Psoas muscle (tissue), 8 donors: ENCODE data around the gene HIPK1. TPM values are rescaled to one million over a fixed set of nuclear protein-coding genes. Genes with fewer than 3 reads are reported as not detected.

Experiments
- ATAC-seq, 4 donors: fragments of 200-7000 bp; cut with Tn5 transposase; one replicate each; pipeline ENCODE4 v1.9.1; 2020; ENCODE audit warnings: moderate library complexity in 3 of 4, mild to moderate bottlenecking in 2 of 4
- DNase-seq, 2 donors: peaks; one replicate each; pipeline ENCODE4 v3.0.0-alpha.2; 2020
- H3K27ac ChIP-seq: fragments of 200-600 bp; one replicate; pipeline ENCODE4 v1.8.0; 2022
- H3K27me3 ChIP-seq, 3 donors: fragments of 200-600 bp in 1 of 3; one replicate each; pipeline versions ENCODE4 v1.6.1 to v1.8.0; 2013 to 2022; ENCODE audit warnings: low read length in 2 of 3, mild to moderate bottlenecking in 2 of 3, moderate library complexity in 1 of 3; ENCODE audit not compliant: insufficient read depth in 3 of 3
- H3K36me3 ChIP-seq, 2 donors: fragments of 200-600 bp in 1 of 2; one replicate each; pipeline versions ENCODE4 v1.6.1 to v1.8.0; 2013 to 2022; ENCODE audit warnings: low read depth in 1 of 2, mild to moderate bottlenecking in 1 of 2, moderate library complexity in 1 of 2; ENCODE audit not compliant: insufficient read depth in 1 of 2
- H3K4me1 ChIP-seq: fragments of 200-600 bp; one replicate; pipeline ENCODE4 v1.8.0; 2022
- H3K4me3 ChIP-seq: fragments of 200-600 bp; one replicate; pipeline ENCODE4 v1.8.0; 2022; ENCODE audit warnings: mild to moderate bottlenecking
- H3K9me3 ChIP-seq: fragments of 200-600 bp; one replicate; pipeline ENCODE4 v1.8.0; 2022
- CTCF ChIP-seq: fragments of 200-600 bp; IDR thresholded peaks from one replicate; pipeline ENCODE4 v1.8.0; 2022; ENCODE audit warnings: antibody characterized with exemption
- WGBS, 3 donors: extraction: QIAGEN DNeasy Blood & Tissue Kit; methylation state at CpG; one replicate each; pipeline versions ENCODE4 v1.1.6 to v1.1.7; 2013; 5-methylcytosine and 5-hydroxymethylcytosine counted together
- intact Hi-C, 2 donors: fragments of 100-400 bp; cut with DNase I; formaldehyde crosslinking; loops; one replicate each; pipeline versions ENCODE4 v1.11.0 to v1.14.2; 2022
- polyA plus RNA-seq, 3 donors: library from polyadenylated mRNA; stranded (reverse); fragments of 200-250 nt; gene quantifications; one replicate each; pipeline ENCODE4 v1.2.3, GENCODE V29; 2013
- total RNA-seq, 4 donors: library from RNA; stranded (reverse); fragmentation: NEBNext Ultra II Directional in 2 of 4; extraction: Animal tissue kit (Norgen Biotek cat#: 25700) in 2 of 4; gene quantifications; one replicate each; pipeline versions ENCODE4 v1.2.1 to v1.2.4, GENCODE V29; 2021 to 2023
- donor health status: healthy with polysubstance abuse.
- donor health status: DM: no; HTN: no; CAD: no; lungs with moderate emphysema.
- donor health status: Bipolar disorder and iron deficiency.
- donor health status: healthy.
- donor health status: DM: yes; HTN: yes; CAD: no.
- donor health status: DM: no; HTN: no; CAD: no.
- donor health status: DM: no; HTN: no; CAD: no.
- donor health status: DM: yes; HTN: yes; CAD: no.

HIPK1 gene
- total and polyA plus RNA-seq, 7 donors = 16.8 to 80.6 (median 56.0) TPM

- Histone ChIP-seq H3K4me1 (peaks cover 64% of the 10 kb centered on the region), H3K27me3 (no peaks in the 10 kb centered on the region), H3K36me3 (no peaks in the 10 kb centered on the region), H3K4me3 (no peak overlapping the region), H3K9me3 (no peaks in the 10 kb centered on the region), H3K27ac (no peak overlapping the region)
- DNase-seq = no peak
- no peak for ATAC-seq
- intact Hi-C loops = no loop called here
- no peak for TF ChIP-seq CTCF
Measured at GRCh38 chr1:113934006-113934405, 4.9 kb downstream of the HIPK1 start.

- intact Hi-C loops = no loop called here
- WGBS, 3 donors = 38 to 78% (median 55%) methylated on average over 5 of the region's 5 CpGs
- no peak for ATAC-seq
- no peak for DNase-seq
- Histone ChIP-seq H3K27me3 (no peaks in the 10 kb centered on the region), H3K27ac (no peak overlapping the region), H3K9me3 (no peaks in the 10 kb centered on the region), H3K4me1 (peaks cover 70% of the 10 kb centered on the region), H3K4me3 (no peak overlapping the region), H3K36me3 (no peaks in the 10 kb centered on the region)
- TF ChIP-seq CTCF = no peak
Measured at GRCh38 chr1:113934511-113935055, 5.5 kb downstream of the HIPK1 start.

GRCh38 chr1:113935176-113935575 is 6.1 kb downstream of the HIPK1 start:
- Histone ChIP-seq H3K9me3 (no peaks in the 10 kb centered on the region), H3K36me3 (no peaks in the 10 kb centered on the region), H3K27me3 (no peaks in the 10 kb centered on the region), H3K4me3 (no peak overlapping the region), H3K4me1 (peaks cover 76% of the 10 kb centered on the region), H3K27ac (no peak overlapping the region)
- DNase-seq = no peak
- intact Hi-C loops = no loop called here
- no peak for ATAC-seq
- WGBS, 3 donors = 97 to 100% (median 100%) methylated on average over 1 of the region's 1 CpG
- no peak for TF ChIP-seq CTCF

GRCh38 chr1:113935970-113936369 is 6.8 kb downstream of the HIPK1 start:
- intact Hi-C loops = no loop called here
- DNase-seq = no peak
- Histone ChIP-seq H3K27ac (no peak overlapping the region), H3K27me3 (no peaks in the 10 kb centered on the region), H3K4me1 (peaks cover 78% of the 10 kb centered on the region), H3K9me3 (no peaks in the 10 kb centered on the region), H3K36me3 (peaks cover 0 to 5% of the 10 kb centered on the region in 2 donors), H3K4me3 (no peak overlapping the region)
- ATAC-seq = no peak
- no peak for TF ChIP-seq CTCF
- 59 to 69% (median 68%) methylated on average over 1 of the region's 1 CpG for WGBS, 3 donors

GRCh38 chr1:113937146-113937545 is 8.0 kb downstream of the HIPK1 start:
- DNase-seq (no peak), ATAC-seq (no peak)
- Histone ChIP-seq H3K4me1 (peaks cover 73% of the 10 kb centered on the region), H3K36me3 (peaks cover 0 to 17% of the 10 kb centered on the region in 2 donors), H3K4me3 (no peak overlapping the region), H3K27ac (no peak overlapping the region), H3K9me3 (no peaks in the 10 kb centered on the region), H3K27me3 (no peaks in the 10 kb centered on the region)
- 80 to 84% (median 81%) methylated on average over 1 of the region's 1 CpG for WGBS, 3 donors
- no peak for TF ChIP-seq CTCF
- intact Hi-C loops = no loop called here
